ENCODE results near the gene TRPV3.

GRCh38 chr17:3506054-3506453 lies 51.6 kb downstream of the TRPV3 start:
- TF ChIP-seq CTCF (conservative IDR thresholded peaks at IDR 0.05; ENCODE audit: low read depth in 2 of 2) (no peak), POLR2AphosphoS5 (IDR thresholded peaks at IDR 0.05; ENCODE audit: low read depth) (no peak), ZNF331 (CRISPR knock-in tag; IDR thresholded peaks at IDR 0.05; ENCODE audit: low read depth) (no peak), EZH2 (IDR thresholded peaks at IDR 0.05; ENCODE audit: low read depth, unreplicated experiment) (no peak), EZH2phosphoT487 (IDR thresholded peaks at IDR 0.05; ENCODE audit: unreplicated experiment) (no peak), ETS1 (IDR thresholded peaks at IDR 0.05) (no peak), ZNF462 (CRISPR knock-in tag; IDR thresholded peaks at IDR 0.05) (no peak), REST (IDR thresholded peaks at IDR 0.05; ENCODE audit: unreplicated experiment) (no peak), CREB1 (CRISPR knock-in tag; IDR thresholded peaks at IDR 0.05; ENCODE audit: low read depth) (no peak), JUNB (IDR thresholded peaks at IDR 0.05; ENCODE audit: unreplicated experiment) (no peak), NANOG (IDR thresholded peaks at IDR 0.05; ENCODE audit: borderline replicate concordance) (no peak), STAT1 (IDR thresholded peaks at IDR 0.05; ENCODE audit: unreplicated experiment) (no peak), ZNF114 (CRISPR knock-in tag; IDR thresholded peaks at IDR 0.05) (no peak)
